Left ventricle myocardium inferior (tissue), 1 donor: Measurements from ENCODE around the gene REG1B. TPM values are rescaled to one million over a fixed set of nuclear protein-coding genes. Genes with fewer than 3 reads are reported as not detected.

ENCODE experiments used
- DNase-seq: peaks from one replicate; pipeline ENCODE4 v3.0.0-alpha.2; 2020
- H3K27ac ChIP-seq: fragments of 200-600 bp; replicated peaks from 2 replicates; pipeline ENCODE4 v1.8.0; 2021
- H3K27me3 ChIP-seq: fragments of 200-600 bp; 2 replicates; pipeline ENCODE4 v1.8.0; 2021; ENCODE audit warnings: low read depth
- H3K36me3 ChIP-seq: fragments of 200-600 bp; 2 replicates; pipeline ENCODE4 v1.8.0; 2021
- H3K4me1 ChIP-seq: fragments of 200-600 bp; 2 replicates; pipeline ENCODE4 v1.8.0; 2021
- H3K4me3 ChIP-seq: fragments of 200-600 bp; 2 replicates; pipeline ENCODE4 v1.8.0; 2021; ENCODE audit warnings: mild to moderate bottlenecking, moderate library complexity
- H3K9me3 ChIP-seq: fragments of 200-600 bp; replicated peaks from 2 replicates; pipeline ENCODE4 v1.8.0; 2021
- intact Hi-C: fragments of 100-400 bp; cut with micrococcal nuclease; formaldehyde crosslinking; loops from one replicate; pipeline ENCODE4 v1.11.0; 2022
- total RNA-seq: library from RNA; stranded (reverse); fragmentation: NEBNext Ultra II Directional; extraction: Animal tissue kit (Norgen Biotek cat#: 25700); gene quantifications from one replicate; pipeline ENCODE4 v1.2.1, GENCODE V29; 2021
- TF ChIP-seq, protein P1 (sequence below): fragments of 200-600 bp; IDR thresholded peaks from 2 replicates; pipeline ENCODE4 v1.8.0; 2021; ENCODE audit warnings: antibody characterized with exemption, mild to moderate bottlenecking, borderline replicate concordance
- donor health status: DM: no; HTN: yes; CAD: no; lungs with severe emphysema.

Gene REG1B
- total RNA-seq, 1 donor from 2014 or later = not detected

DNA sequence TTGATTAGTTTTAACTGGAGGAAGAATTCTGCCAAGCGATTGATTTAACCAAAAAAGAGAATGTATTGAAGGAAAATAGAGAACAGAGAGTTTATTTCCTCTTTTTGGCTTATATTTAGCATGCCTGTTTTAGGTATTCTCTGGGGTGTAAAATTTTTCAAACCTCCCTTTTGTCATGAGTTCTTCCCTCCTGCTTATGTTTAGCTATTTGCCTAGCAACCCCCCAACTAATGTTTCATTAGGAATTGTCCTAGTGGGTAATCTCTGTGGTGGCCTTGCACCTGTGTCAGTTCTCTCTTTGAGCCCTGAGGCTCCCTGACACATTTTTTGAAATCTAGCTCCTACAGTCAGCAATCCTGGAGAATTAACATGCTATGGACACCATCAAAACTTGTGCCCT, 12.5 kb upstream of the REG1B start:
- H3K4me3 ChIP-seq = no peak overlapping the region
- no peaks in the 10 kb centered on the region for H3K27me3 ChIP-seq
- H3K27ac ChIP-seq = no peak overlapping the region
- intact Hi-C loops = no loop called here
- no peaks in the 10 kb centered on the region for H3K36me3 ChIP-seq
- peaks cover 23% of the 10 kb centered on the region for H3K9me3 ChIP-seq
- no peak for DNase-seq
- no peaks in the 10 kb centered on the region for H3K4me1 ChIP-seq
- TF ChIP-seq, protein P1, sequence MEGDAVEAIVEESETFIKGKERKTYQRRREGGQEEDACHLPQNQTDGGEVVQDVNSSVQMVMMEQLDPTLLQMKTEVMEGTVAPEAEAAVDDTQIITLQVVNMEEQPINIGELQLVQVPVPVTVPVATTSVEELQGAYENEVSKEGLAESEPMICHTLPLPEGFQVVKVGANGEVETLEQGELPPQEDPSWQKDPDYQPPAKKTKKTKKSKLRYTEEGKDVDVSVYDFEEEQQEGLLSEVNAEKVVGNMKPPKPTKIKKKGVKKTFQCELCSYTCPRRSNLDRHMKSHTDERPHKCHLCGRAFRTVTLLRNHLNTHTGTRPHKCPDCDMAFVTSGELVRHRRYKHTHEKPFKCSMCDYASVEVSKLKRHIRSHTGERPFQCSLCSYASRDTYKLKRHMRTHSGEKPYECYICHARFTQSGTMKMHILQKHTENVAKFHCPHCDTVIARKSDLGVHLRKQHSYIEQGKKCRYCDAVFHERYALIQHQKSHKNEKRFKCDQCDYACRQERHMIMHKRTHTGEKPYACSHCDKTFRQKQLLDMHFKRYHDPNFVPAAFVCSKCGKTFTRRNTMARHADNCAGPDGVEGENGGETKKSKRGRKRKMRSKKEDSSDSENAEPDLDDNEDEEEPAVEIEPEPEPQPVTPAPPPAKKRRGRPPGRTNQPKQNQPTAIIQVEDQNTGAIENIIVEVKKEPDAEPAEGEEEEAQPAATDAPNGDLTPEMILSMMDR = no peak

- TF ChIP-seq, protein P1 = no peak
- intact Hi-C loops = no loop called here
- H3K4me3 ChIP-seq = no peak overlapping the region
Observed at GRCh38 chr2:79099140-79099686, 11.4 kb upstream of the REG1B start.

DNA sequence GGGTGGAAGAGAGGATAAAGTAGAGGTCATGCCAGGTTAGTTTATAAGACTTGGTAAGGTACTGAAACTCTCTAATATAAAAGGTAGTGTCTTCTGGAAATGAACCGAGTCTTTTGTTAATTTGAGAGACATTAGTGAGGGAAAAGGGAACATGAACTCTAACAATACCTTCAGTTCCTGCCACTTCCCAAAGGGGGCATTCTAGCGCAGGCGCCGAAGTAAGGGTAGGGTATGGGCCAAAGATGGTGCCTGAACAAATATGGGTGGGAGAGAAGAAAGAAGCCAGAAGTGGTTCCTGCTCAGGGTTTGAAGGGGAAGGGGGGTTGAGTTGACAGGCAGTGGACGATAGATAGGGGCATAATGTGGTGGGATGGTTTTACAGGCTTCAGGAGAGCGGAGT, 10.1 kb upstream of the REG1B start:
- H3K4me1 ChIP-seq = no peaks in the 10 kb centered on the region
- H3K9me3 ChIP-seq = peaks cover 20% of the 10 kb centered on the region
- H3K4me3 ChIP-seq = no peak overlapping the region
- no peak overlapping the region for H3K27ac ChIP-seq
- intact Hi-C loops = no loop called here
- DNase-seq = no peak
- no peaks in the 10 kb centered on the region for H3K27me3 ChIP-seq
- no peaks in the 10 kb centered on the region for H3K36me3 ChIP-seq
- TF ChIP-seq, protein P1 = no peak

More at GRCh38 chr2:79099140-79099686, 11.4 kb upstream of the REG1B start:
- Histone ChIP-seq H3K9me3 (peaks cover 23% of the 10 kb centered on the region), H3K27me3 (no peaks in the 10 kb centered on the region), H3K27ac (no peak overlapping the region), H3K4me1 (no peaks in the 10 kb centered on the region), H3K36me3 (no peaks in the 10 kb centered on the region)
- no peak for DNase-seq

DNA sequence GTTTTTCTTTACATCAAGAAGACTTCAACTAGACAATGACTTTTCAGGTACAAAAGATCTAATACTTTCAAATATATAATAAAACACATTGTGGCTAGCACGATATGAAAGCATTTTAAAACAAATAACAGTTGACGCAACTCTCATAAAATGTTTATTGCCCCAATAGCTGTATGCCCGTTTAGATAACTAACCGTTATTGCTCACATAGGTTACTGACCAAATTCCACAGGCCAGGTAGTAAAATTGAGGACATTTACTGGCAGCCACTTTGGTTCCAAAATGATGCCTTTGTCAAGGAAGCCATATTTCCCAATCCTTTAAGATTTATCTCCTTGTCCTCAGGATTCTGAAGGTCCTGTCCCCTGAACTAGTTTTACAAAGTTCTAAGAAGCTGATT, 2.9 kb upstream of the REG1B start:
- H3K9me3 ChIP-seq = peaks cover 5% of the 10 kb centered on the region
- H3K27ac ChIP-seq = no peak overlapping the region
- H3K27me3 ChIP-seq = no peaks in the 10 kb centered on the region
- DNase-seq = no peak
- TF ChIP-seq, protein P1 = no peak
- H3K4me3 ChIP-seq = no peak overlapping the region
- intact Hi-C loops = no loop called here
- H3K36me3 ChIP-seq = no peaks in the 10 kb centered on the region
- H3K4me1 ChIP-seq = no peaks in the 10 kb centered on the region

DNA sequence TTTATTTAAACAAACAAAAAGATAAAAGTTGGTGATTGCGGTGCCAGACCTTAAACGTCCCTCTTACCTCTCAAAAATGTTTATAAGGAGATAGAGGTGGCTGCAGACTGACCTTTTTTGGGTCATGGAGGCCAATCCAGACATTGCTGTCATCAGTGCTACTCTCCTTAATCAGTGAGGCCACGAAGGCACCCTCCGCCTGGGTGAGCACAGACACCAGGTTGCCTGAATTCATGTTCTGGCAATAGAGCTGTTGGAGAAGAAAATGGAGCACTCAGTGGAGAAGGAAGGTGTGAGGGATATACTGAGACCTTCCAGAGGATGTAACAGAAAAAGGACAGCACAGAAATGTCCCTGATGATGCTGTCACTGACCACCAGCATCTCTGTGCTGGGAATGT, 1.5 kb downstream of the REG1B start:
- DNase-seq = no peak
- TF ChIP-seq, protein P1 = no peak
- H3K4me1 ChIP-seq = no peaks in the 10 kb centered on the region
- H3K36me3 ChIP-seq = no peaks in the 10 kb centered on the region
- H3K9me3 ChIP-seq = peaks cover 4% of the 10 kb centered on the region
- intact Hi-C loops = no loop called here
- no peak overlapping the region for H3K4me3 ChIP-seq
- H3K27ac ChIP-seq = no peak overlapping the region
- H3K27me3 ChIP-seq = no peaks in the 10 kb centered on the region

DNA sequence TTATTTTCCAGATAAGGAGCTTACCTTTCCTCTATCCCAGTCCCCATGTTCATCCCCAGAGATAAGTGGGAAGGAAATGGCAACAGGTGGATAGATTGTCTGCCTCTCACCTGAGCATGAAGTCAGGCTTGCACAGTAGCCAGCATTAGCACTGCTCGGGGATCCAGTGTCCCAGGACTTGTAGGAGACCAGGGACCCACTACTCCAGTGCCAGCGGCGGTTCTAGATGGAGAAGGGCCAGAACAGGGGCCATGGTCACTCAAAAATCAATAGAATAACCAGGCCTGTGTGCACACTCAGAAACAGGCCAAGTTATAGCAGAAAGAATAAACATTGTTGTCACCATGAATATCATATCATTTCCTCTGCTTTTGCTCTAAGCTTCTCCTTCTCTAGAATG, 2.4 kb downstream of the REG1B start:
- no peak overlapping the region for H3K27ac ChIP-seq
- no peak for DNase-seq
- H3K9me3 ChIP-seq = no peaks in the 10 kb centered on the region
- no peaks in the 10 kb centered on the region for H3K4me1 ChIP-seq
- TF ChIP-seq, protein P1 = no peak
- intact Hi-C loops = no loop called here
- no peaks in the 10 kb centered on the region for H3K27me3 ChIP-seq
- H3K4me3 ChIP-seq = no peak overlapping the region
- no peaks in the 10 kb centered on the region for H3K36me3 ChIP-seq
